Gastroesophageal sphincter (tissue), 3 donors: ENCODE data around the gene ATAD3A.

Source experiments
- CTCF ChIP-seq, 4 experiments: fragments of 200-600 bp in 2 of 4; fragments of 450-650 bp in 2 of 4; sonication (generic) in 1 of 4; IDR thresholded peaks; one replicate each; pipeline ENCODE4 v1.5.1; 2017 to 2019; ENCODE audit warnings: antibody characterized with exemption in 4 of 4, mild to moderate bottlenecking in 2 of 4, moderate library complexity in 2 of 4
- POLR2A ChIP-seq, 2 donors: fragments of 450-650 bp; IDR thresholded peaks; one replicate each; pipeline ENCODE4 v1.6.1; 2017; ENCODE audit warnings: antibody characterized with exemption in 2 of 2, mild to moderate bottlenecking in 2 of 2, moderate library complexity in 1 of 2

DNA sequence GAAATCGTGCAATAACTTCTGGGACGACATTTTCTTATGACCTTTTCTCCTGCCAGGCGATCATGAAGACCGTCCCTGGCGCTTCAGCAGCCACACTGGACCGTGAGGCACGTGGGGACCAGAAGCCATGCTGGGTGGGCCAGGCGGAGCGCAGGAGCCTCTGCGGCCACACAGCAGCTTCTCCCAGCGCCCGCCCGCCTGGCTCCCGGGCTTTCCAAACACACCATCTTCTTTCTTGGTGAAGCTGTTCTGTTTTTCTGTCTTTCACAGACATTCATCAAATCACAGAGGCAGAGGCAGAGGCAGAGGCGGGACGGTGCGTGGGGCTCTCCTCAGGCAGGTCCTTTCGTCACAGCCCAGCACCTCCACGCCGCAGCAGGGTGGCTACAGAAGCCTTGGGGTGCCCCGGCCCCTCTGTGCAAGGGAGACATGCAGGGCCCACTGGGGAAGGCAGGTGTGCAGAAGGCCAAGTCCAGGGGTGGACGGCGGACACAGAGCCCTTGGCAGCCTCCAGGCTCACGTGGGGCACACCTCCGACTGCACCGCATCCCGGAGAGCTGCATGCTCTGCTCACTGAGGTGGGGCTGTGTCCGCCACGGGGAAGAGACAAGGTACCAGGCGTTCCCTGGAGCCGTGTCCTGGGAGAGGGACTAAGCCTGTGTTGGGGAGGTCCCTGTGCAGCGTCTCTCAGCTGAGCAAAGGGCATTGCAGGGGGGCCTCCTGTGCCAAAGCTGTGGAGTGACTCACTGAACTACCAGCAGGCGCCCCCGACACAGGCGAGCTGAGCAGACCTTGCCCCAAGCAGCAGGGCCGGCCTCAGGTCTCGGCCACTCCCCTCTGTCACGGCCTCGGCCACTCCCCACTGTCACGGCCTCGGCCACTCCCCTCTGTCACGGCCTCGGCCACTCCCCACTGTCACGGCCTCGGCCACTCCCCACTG lies 31.1 kb downstream of the ATAD3A start:
- TF ChIP-seq POLR2A (IDR thresholded peaks at IDR 0.05): no peak
- TF ChIP-seq CTCF (IDR thresholded peaks at IDR 0.05): no peak
